Mammary epithelial cell (primary cell): ENCODE results near the gene SCYGR7.
"Not testable (repeated sequence)": the region's sequence is repeated elsewhere in the genome, so short reads cannot be mapped to it uniquely, and the experiment has no call there.

Source experiments
- EZH2 ChIP-seq: IDR thresholded peaks from 2 replicates; pipeline ENCODE4 v1.6.1; 2012; ENCODE audit warnings: low read length, inconsistent platforms, borderline replicate concordance
- TF ChIP-seq, protein P1 (sequence below), 2 donors: IDR thresholded peaks in 1 of 2; conservative IDR thresholded peaks in 1 of 2; 2 replicates each; pipeline ENCODE4 v1.5.1; 2011 to 2012; ENCODE audit warnings: inconsistent platforms in 2 of 2, low read length in 2 of 2, mild to moderate bottlenecking in 2 of 2, control low read depth in 1 of 2, low read depth in 1 of 2; ENCODE audit not compliant: insufficient read depth in 1 of 2; ENCODE audit errors: extremely low read depth in 1 of 2

DNA sequence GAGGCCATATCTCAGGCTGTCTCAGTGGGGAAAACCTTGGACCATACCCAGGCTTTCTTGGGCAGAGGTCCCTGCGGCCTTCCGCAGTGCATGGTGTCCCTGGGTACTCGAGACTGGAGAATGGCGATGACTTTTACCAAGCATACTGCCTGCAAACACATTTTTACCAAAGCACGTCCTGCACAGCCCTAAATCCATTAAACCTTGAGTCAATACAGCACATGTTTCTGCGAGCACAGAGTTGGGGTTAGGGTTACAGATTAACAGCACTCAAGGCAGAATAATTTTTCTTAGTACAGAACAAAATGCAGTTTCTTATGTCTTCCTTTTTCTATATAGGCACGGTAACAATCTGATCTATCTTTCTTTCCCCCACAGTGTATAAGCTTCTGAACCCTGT, 5.3 kb upstream of the SCYGR7 start:
- TF ChIP-seq, protein P1, sequence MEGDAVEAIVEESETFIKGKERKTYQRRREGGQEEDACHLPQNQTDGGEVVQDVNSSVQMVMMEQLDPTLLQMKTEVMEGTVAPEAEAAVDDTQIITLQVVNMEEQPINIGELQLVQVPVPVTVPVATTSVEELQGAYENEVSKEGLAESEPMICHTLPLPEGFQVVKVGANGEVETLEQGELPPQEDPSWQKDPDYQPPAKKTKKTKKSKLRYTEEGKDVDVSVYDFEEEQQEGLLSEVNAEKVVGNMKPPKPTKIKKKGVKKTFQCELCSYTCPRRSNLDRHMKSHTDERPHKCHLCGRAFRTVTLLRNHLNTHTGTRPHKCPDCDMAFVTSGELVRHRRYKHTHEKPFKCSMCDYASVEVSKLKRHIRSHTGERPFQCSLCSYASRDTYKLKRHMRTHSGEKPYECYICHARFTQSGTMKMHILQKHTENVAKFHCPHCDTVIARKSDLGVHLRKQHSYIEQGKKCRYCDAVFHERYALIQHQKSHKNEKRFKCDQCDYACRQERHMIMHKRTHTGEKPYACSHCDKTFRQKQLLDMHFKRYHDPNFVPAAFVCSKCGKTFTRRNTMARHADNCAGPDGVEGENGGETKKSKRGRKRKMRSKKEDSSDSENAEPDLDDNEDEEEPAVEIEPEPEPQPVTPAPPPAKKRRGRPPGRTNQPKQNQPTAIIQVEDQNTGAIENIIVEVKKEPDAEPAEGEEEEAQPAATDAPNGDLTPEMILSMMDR (conservative IDR thresholded peaks at IDR 0.05 in 1 of 2, IDR thresholded peaks at IDR 0.05 in 1 of 2; ENCODE audit: extremely low read depth in 1 of 2, insufficient read depth in 1 of 2, low read depth in 1 of 2, low read length in 2 of 2): not testable (repeated sequence)
- TF ChIP-seq EZH2: not testable (repeated sequence)
